OCI-LY1 (cell line): ENCODE results near the gene ZC2HC1C.

Experiments
- H2AFZ ChIP-seq: fragments of 200-600 bp; sonication (generic), shearing (Covaris generic); 2 replicates; pipeline ENCODE4 v1.6.0; 2014; ENCODE audit warnings: antibody characterized with exemption, mild to moderate bottlenecking, low read length
- H3F3A ChIP-seq: fragments of 200-600 bp; sonication (generic), shearing (Covaris generic); 2 replicates; pipeline ENCODE4 v1.6.0; 2014; ENCODE audit warnings: mild to moderate bottlenecking, antibody characterized with exemption, low read length, moderate library complexity; ENCODE audit not compliant: insufficient read depth
- H3K27ac ChIP-seq: fragments of 200-600 bp; sonication (generic); 2 replicates; pipeline ENCODE4 v1.5.1; 2014; ENCODE audit warnings: low read length, mixed run types, mild to moderate bottlenecking, low read depth; ENCODE audit not compliant: poor library complexity, severe bottlenecking
- H3K27me3 ChIP-seq: fragments of 200-600 bp; sonication (generic); 2 replicates; pipeline ENCODE4 v1.6.0; 2014; ENCODE audit warnings: antibody characterized with exemption, mild to moderate bottlenecking, low read length, moderate library complexity; ENCODE audit not compliant: insufficient read depth
- H3K36me3 ChIP-seq: fragments of 200-600 bp; sonication (generic); 2 replicates; pipeline ENCODE4 v1.6.1; 2014; ENCODE audit warnings: mild to moderate bottlenecking, antibody characterized with exemption, low read length, moderate library complexity, mixed read lengths; ENCODE audit not compliant: insufficient read depth
- H3K4me1 ChIP-seq: fragments of 200-600 bp; sonication (generic); 2 replicates; pipeline ENCODE4 v1.5.1; 2014; ENCODE audit warnings: mild to moderate bottlenecking, low read length, moderate library complexity; ENCODE audit not compliant: insufficient read depth, severe bottlenecking
- H3K4me2 ChIP-seq: fragments of 200-600 bp; sonication (generic), shearing (Covaris generic); 2 replicates; pipeline ENCODE4 v1.6.1; 2014; ENCODE audit warnings: low read length
- H3K4me3 ChIP-seq: fragments of 200-600 bp; sonication (generic); 2 replicates; pipeline ENCODE4 v1.5.1; 2014; ENCODE audit warnings: low read length, low read depth, mild to moderate bottlenecking, mixed read lengths; ENCODE audit not compliant: poor library complexity, severe bottlenecking
- H3K79me2 ChIP-seq: fragments of 200-600 bp; shearing (Covaris generic); 2 replicates; pipeline ENCODE4 v1.6.1; 2016; ENCODE audit warnings: mixed run types, low read length, mixed read lengths; ENCODE audit not compliant: insufficient read depth
- H3K9ac ChIP-seq: fragments of 200-600 bp; sonication (generic), shearing (Covaris generic); 2 replicates; pipeline ENCODE4 v1.6.1; 2014; ENCODE audit warnings: mild to moderate bottlenecking, low read length, mixed read lengths
- H3K9me2 ChIP-seq: fragments of 200-600 bp; sonication (generic), shearing (Covaris generic); 2 replicates; pipeline ENCODE4 v1.6.1; 2014; ENCODE audit warnings: low read depth, mild to moderate bottlenecking, low read length, mixed read lengths
- H3K9me3 ChIP-seq: fragments of 200-600 bp; shearing (Covaris generic); 2 replicates; pipeline ENCODE4 v1.6.1; 2014; ENCODE audit warnings: low read length, mixed read lengths
- H4K20me1 ChIP-seq: fragments of 200-600 bp; sonication (generic), shearing (Covaris generic); 2 replicates; pipeline ENCODE4 v1.6.0; 2016; ENCODE audit warnings: mild to moderate bottlenecking, low read length; ENCODE audit not compliant: insufficient read depth
- CTCF ChIP-seq: fragments of 200-600 bp; sonication (generic), shearing (Covaris generic); IDR thresholded peaks from 2 replicates; pipeline ENCODE4 v1.5.1; 2017; ENCODE audit warnings: mild to moderate bottlenecking, antibody characterized with exemption, low read length, moderate library complexity, mixed read lengths
- EZH2 ChIP-seq: fragments of 200-600 bp; sonication (generic), shearing (Covaris generic); IDR thresholded peaks from 2 replicates; pipeline ENCODE4 v1.8.0; 2017; ENCODE audit warnings: borderline replicate concordance, mixed run types, mild to moderate bottlenecking, antibody characterized with exemption, low read length, moderate library complexity, mixed read lengths

Gene ZC2HC1C

GRCh38 chr14:75084513-75084912, 15.1 kb downstream of the ZC2HC1C start:
- TF ChIP-seq EZH2 (no peak), CTCF (peak; percentile 20; the same call in 1 of the 2 replicates)
- H3K4me2 ChIP-seq, result no peak overlapping the region
- no peaks in the 10 kb centered on the region for H3K9me3 ChIP-seq
- H3K9me2 ChIP-seq, result no peaks in the 10 kb centered on the region
- H3K79me2 ChIP-seq, result no peaks in the 10 kb centered on the region
- peaks cover 77% of the 10 kb centered on the region for H3K36me3 ChIP-seq
- H3F3A ChIP-seq, result no peaks in the 10 kb centered on the region
- no peaks in the 10 kb centered on the region for H3K27me3 ChIP-seq
- no peaks in the 10 kb centered on the region for H4K20me1 ChIP-seq
- no peaks in the 10 kb centered on the region for H3K4me1 ChIP-seq
- no peak overlapping the region for H3K4me3 ChIP-seq
- H2AFZ ChIP-seq, result no peak overlapping the region
- no peak overlapping the region for H3K27ac ChIP-seq
- no peak overlapping the region for H3K9ac ChIP-seq

DNA sequence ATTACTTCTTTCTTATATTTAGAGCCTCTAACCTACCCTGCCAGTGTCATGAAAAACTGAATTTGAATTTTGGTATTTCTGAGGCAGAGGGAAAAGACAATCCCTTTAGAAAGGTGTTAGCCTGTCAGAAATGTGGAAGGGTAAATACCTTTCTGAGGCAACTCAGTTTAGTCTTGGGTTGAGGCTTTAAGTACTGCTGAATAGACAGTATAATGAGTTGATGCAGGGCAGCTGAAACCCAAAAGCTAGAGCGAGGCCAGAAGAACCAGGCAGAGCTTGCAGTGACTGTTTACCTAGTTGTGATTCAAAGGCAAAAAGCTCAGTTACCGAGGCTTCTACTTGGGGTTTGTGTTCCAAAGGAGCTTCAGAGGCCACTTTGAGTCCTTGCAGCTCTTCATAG, 18.7 kb downstream of the ZC2HC1C start:
- Histone ChIP-seq H3K79me2 (no peaks in the 10 kb centered on the region), H3K4me3 (no peak overlapping the region), H3K27me3 (no peaks in the 10 kb centered on the region), H3K9me2 (no peaks in the 10 kb centered on the region), H3K4me2 (no peak overlapping the region), H3K36me3 (peaks cover 67% of the 10 kb centered on the region), H4K20me1 (no peaks in the 10 kb centered on the region), H3K27ac (no peak overlapping the region), H2AFZ (no peak overlapping the region), H3K9ac (no peak overlapping the region), H3F3A (no peaks in the 10 kb centered on the region), H3K4me1 (no peaks in the 10 kb centered on the region), H3K9me3 (no peaks in the 10 kb centered on the region)
- no peak for TF ChIP-seq EZH2
- TF ChIP-seq CTCF, result no peak

DNA sequence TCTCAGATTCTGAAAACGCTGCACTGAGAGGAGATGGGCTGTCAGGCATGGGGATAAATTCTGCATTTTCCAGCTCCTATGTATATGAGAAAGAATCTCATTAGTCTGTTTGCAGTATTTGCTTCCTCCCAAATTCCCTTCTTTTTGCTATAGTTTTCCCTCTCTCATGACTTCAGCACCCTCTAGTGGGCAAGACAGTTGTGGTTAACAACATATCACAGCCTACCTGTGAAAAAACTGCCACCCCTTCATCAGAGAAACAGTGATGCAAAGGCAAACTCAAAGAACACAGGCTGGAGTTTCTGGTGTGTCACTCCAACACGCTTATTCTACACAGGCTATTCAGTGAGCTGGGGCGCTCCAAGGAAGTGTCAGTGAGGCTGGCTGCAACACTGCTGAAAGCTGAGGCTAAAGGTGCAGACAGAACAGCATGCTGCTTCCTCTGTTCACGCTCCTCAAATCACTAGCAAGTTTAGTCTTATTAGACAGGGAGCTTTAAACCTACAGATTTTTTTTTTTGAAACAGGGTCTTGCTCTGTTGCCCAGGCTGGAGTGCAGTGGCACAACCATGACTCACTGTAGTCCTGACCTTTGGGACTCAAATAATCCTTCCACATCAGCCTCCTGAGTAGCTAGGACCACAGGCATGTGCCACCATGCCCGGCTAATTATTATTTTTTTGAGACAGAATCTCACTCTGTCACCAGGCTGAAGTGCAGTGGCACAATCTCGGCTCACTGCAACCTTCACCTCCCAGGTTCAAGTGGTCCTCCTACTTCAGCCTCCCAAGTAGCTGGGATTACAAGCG, 19.3 kb downstream of the ZC2HC1C start:
- Histone ChIP-seq H3K9ac (no peak overlapping the region), H3K4me1 (no peaks in the 10 kb centered on the region), H3K9me3 (no peaks in the 10 kb centered on the region), H3K27me3 (no peaks in the 10 kb centered on the region), H3K9me2 (no peaks in the 10 kb centered on the region), H4K20me1 (no peaks in the 10 kb centered on the region), H3K36me3 (peaks cover 64% of the 10 kb centered on the region), H3F3A (no peaks in the 10 kb centered on the region), H3K4me2 (no peak overlapping the region), H2AFZ (no peak overlapping the region), H3K79me2 (no peaks in the 10 kb centered on the region), H3K4me3 (no peak overlapping the region), H3K27ac (no peak overlapping the region)
- TF ChIP-seq EZH2, result no peak
- TF ChIP-seq CTCF, result peak; percentile 80
